Dermis microvascular lymphatic vessel endothelial cell (primary cell): ENCODE measurements around the gene FBXW12. TPM values are rescaled to one million over a fixed set of nuclear protein-coding genes. Genes with fewer than 3 reads are reported as not detected.

ENCODE experiments used
- DNase-seq, 2 donors: peaks; one replicate each; pipeline versions ENCODE4 v3.0.0 to v3.0.0-alpha.2; 2010; ENCODE audit warnings: low read depth in 2 of 2
- total RNA-seq: library from RNA; depleted of rRNA; stranded (reverse); fragments of >200 nt; gene quantifications from 2 replicates; pipeline ENCODE4 v1.2.1, GENCODE V29; 2014

The FBXW12 gene
- total RNA-seq, 1 donor from 2014 or later, result not detected

GRCh38 chr3:48422272-48422671, 50.3 kb downstream of the FBXW12 start:
- DNase-seq, result no peak

DNA sequence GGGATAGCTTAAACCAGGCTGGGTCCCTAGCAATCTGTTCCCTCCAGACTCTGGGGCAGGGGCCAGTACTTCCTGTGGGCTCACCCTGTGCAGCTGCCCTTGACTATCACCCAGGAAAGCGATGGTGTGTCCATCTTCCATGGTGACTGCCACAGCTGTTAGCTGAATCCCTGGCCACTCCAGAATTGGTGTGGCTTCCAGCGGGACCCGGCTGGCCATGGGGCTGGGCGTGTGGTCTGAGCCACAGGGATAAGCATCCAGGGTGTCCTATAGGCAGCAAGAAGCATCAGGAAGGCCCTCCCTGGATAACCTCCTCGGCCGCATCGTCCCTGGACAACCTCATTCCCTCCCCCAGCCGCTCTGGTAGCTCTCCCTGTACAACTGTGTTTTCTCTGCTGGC, 50.7 kb downstream of the FBXW12 start:
- no peak for DNase-seq

DNA sequence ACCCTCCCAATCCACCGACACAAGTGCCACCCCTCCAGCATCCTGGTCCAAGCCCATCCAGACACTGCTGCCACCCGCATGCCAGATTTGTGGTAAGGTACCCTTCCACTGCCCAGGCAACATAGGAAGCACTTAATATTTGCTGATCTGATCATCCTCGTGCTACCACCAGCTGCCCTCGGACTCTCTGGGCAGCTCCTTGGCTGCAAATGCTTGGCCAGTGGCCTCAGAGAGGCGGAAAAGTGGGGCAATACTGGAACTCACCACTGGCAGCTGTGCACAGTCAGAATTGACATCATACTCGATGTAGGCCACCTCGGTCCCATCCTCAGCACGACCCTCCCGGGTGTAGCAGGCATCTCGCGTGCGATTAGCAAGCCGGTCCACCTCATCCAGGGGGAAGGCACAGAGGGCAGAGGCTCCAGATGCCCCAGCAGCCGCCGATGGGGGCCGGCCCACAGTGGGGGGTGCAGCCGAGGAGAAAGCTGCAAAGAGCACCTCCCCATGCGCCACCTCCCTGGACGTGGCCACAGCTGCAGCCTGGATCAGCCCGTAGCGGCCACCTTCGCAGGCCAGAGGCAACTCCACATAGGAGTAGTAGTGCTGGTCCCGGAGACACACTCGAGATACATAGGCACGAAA, 51.3 kb downstream of the FBXW12 start:
- no peak for DNase-seq

DNA sequence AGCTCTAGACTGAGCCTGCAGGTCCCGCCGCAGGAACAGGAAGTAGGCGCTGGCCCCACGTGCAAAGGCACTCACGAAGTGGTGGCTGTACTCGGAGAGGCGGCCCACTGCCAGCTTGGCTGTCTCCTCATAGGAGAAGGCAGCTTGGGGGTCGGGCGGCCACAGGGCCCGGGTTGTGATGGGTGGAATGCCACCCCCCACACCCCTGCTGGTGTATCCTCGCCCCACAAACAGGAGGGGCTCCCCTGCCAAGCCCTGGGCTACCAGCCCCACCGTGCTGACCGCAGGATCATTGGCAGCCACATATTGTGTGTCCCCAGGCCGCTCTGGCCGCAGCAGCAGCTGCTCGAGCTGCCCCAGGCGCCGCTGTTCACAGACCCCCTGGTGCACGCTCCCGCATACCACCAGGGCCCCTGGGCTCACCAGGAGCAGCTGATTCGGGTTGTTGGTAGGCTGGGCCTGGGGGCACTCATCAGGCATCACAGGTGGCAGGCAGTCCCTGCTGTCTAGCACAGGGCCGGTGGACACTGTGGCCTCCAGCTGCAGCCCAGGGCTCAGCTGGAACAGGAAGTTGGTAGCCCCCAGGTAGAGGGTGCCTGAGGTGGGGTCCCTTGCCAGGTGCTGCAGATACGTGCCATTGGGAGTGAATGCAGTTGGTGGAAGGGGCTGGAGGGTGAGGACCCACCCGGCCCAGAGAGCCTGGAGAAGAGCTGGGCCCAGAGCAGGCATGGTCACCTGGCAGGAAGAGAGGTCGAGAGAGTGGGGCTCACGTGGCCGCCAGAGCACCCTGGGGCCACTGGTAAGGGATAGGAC, 52.1 kb downstream of the FBXW12 start:
- no peak for DNase-seq

GRCh38 chr3:48425281-48425812, 53.3 kb downstream of the FBXW12 start:
- no peak for DNase-seq

GRCh38 chr3:48426401-48426909, 54.4 kb downstream of the FBXW12 start:
- DNase-seq, result no peak

DNA sequence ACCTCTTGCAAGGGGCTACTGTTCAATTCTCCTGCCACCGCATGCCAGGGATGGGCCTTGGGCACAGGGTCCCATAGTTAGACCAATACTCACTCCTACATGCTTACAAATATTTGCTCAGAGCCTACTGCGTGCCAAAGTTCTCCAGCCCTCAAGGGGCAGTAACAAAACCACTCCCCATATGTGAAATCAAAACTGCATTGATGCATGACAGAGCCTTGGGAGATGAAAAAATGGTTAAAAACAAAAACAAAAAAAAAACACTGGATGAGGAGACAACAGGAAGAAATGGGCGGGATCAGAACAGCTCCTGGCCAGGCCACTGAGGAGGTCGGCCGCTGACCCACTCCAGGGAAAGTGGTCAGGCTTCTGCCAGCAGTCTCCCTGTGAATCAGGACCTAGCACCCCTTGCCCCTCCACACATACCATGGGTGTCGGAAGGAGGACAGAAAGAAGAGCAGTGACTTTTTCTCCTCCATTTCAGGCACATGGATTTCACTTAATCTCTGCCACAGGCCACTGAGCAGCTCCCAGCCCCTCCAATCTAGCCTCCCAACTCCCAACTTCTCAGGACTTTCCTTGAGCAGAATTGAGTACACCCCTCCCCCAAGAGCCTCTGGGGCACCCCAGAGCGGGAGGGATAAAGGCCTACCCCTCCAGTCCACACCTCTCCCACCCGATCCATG, 55.1 kb downstream of the FBXW12 start:
- DNase-seq, result no peak

DNA sequence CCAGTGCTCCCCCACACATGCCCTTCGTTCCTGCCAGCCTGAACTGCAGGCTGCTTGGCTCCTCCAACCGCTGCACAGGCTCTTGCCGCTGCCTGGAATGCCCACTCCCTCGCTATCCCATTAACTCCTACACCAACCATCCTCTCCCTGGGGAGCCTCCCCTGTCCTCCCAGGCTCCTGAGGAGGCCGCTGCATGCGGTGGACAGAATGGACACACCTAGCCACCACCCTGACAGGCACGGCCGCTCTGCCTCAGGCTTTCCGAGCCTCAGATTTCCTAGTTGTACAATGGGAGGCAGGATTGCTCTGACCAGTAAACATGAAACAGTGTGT, 55.6 kb downstream of the FBXW12 start:
- no peak for DNase-seq

GRCh38 chr3:48428088-48428571, 56.1 kb downstream of the FBXW12 start:
- DNase-seq, result no peak

- peak in 1 of 2 donors; percentile 35 for DNase-seq
Observed at GRCh38 chr3:48428572-48429316, 56.7 kb downstream of the FBXW12 start.

GRCh38 chr3:48429317-48429959, 57.4 kb downstream of the FBXW12 start:
- DNase-seq, result peak in 1 of 2 donors; percentile 38

GRCh38 chr3:48429960-48430707, 58.1 kb downstream of the FBXW12 start, which contains the start of gene PLXNB1:
Gene PLXNB1, minus strand, starts transcription at chr3:48430086. Its CDS starts 5,475 bp downstream, at chr3:48424611.
- peak in 1 of 2 donors; percentile 50 for DNase-seq

DNA sequence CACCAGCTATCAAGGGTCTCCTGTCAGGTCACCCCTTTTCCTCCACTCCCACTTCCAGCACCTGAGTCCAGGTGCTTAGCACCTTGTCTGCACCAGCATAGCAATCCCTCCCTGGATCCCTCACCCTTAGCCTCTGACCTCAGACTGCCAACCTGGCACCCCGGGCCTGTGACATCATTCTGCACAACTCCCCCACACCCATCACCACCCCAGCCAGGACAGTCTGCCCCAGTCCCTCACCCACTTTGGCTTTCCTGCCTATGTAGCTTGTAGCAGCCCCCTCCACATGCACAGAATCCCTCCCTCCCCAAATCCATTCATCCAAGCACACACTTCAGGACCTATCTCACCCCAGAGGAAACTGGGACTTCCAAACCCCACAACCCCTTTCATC, 58.7 kb downstream of the FBXW12 start:
- DNase-seq, result no peak

GRCh38 chr3:48431224-48432029, 59.4 kb downstream of the FBXW12 start:
- no peak for DNase-seq

DNA sequence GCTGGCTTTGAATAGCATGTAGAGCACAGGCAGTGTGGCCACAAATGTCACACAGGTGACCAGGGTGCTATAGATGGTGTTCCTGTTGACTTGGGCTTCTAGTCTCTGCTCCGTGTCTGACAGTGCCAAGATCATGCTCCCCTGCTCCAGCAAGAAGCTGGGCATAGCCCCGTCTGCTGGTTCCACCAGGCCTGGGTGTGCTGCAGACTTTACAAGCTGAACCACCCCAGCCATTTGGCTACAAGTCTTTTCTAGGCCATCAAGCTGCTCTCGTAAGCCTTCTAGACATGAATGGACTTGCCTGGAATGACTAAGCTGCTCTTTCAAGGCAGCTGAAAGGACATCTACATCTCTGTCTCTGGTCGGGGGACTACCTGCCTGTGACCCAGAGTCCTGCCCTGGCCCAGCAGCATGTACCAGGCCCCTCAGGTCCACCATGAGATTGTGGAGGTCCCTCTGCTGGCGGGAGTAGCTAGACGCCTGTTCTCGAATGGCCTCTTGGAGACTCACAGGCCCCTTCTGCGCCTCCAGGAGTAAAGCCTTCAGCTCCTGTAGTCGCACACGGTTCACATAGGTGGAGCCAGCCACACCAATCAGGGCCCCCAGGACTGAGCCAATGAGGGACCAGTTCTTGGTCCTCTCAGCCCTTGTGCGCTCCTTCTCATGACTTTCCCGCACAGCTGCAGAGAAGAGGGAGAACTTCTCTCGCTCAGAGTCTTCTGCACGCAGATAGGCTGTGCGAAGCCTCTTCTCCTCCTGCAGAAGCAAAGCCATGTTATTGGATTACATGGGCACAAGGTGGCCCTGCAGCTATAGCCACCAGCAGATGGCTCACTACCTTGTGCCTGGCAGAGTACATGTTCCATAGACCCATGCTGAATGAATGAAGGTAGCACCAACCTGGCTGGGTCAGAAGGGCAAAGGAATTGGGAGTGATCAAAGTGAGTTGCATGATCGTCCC, 60.7 kb downstream of the FBXW12 start:
- peak in 1 of 2 donors; percentile 26 for DNase-seq

DNA sequence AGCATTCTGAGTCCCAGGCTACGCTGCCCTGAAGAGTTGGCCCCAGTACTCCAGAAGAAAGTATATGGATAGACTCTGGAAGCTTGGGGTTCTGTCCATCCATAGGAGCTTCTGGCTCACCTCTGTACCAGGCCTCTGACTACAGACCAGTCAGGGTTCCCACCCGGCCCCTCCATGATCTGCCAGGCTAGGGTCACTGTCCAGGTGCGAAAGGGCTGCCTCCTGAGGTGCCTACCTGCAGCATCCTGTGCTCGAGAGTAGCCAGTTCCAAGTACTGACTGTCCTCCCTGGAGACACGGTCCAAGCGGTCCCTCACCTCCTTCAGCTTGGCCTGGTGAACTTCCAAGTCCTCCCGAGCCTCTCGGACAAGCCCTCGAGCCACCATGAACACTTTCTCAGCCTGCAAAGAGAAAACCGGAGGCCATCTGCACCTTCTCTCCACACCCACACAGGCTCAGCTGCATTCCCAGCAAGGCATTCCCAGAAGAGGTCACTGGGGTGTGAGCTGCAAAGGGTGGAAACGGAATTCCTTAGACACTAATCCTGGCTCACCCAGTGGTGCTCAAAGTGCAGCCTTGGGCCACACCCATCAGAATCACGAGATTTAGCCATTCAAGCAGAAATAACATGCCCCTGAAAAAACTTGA, 61.6 kb downstream of the FBXW12 start:
- DNase-seq, result no peak

GRCh38 chr3:48434591-48435222, 62.7 kb downstream of the FBXW12 start:
- no peak for DNase-seq
